Mucosa of descending colon (tissue), 3 donors: ENCODE data around the gene MSANTD7. TPM values are rescaled to one million over a fixed set of nuclear protein-coding genes. Genes with fewer than 3 reads are reported as not detected.
A peak's percentile ranks its signal among the peaks of the same experiment; 100 is the strongest.

ENCODE experiments used
- ATAC-seq: fragments of 200-7000 bp; cut with Tn5 transposase; one replicate; pipeline ENCODE4 v1.9.1; 2020; ENCODE audit warnings: mild to moderate bottlenecking, moderate library complexity
- DNase-seq, 3 donors: peaks; one replicate each; pipeline ENCODE4 v3.0.0-alpha.2; 2020
- H3K36me3 ChIP-seq: fragments of 200-600 bp; one replicate; pipeline ENCODE4 v1.8.0; 2021; ENCODE audit warnings: low read depth, mild to moderate bottlenecking
- H3K4me1 ChIP-seq: fragments of 200-600 bp; one replicate; pipeline ENCODE4 v1.8.0; 2021; ENCODE audit warnings: low read depth, mild to moderate bottlenecking
- H3K4me3 ChIP-seq: fragments of 200-600 bp; one replicate; pipeline ENCODE4 v1.8.0; 2021; ENCODE audit warnings: mild to moderate bottlenecking
- H3K9me3 ChIP-seq: fragments of 200-600 bp; one replicate; pipeline ENCODE4 v1.8.0; 2021; ENCODE audit warnings: mild to moderate bottlenecking
- intact Hi-C, 2 donors: fragments of 100-400 bp; cut with DNase I in 1 of 2; cut with micrococcal nuclease in 1 of 2; formaldehyde crosslinking; loops; one replicate each; pipeline versions ENCODE4 v1.11.0 to v1.11.1; 2022; cut with DNase I, micrococcal nuclease
- total RNA-seq, 3 donors: library from RNA; stranded (reverse); fragmentation: NEBNext Ultra II Directional in 2 of 3; extraction: Animal tissue kit (Norgen Biotek cat#: 25700) in 2 of 3; gene quantifications; one replicate each; pipeline versions ENCODE4 v1.2.1 to v1.2.4, GENCODE V29; 2021 to 2023
- TF ChIP-seq, protein P1 (sequence below): fragments of 200-600 bp; IDR thresholded peaks from one replicate; pipeline ENCODE4 v1.8.0; 2022; ENCODE audit warnings: antibody characterized with exemption, mild to moderate bottlenecking
- donor health status: DM: no; HTN: no; CAD: no; lungs with moderate emphysema.
- donor health status: DM: no; HTN: no; CAD: no.
- donor health status: DM: no; HTN: yes; CAD: no.

The MSANTD7 gene
- total RNA-seq, 3 donors from 2014 or later = 11.2 to 14.1 (median 14.0) TPM

DNA sequence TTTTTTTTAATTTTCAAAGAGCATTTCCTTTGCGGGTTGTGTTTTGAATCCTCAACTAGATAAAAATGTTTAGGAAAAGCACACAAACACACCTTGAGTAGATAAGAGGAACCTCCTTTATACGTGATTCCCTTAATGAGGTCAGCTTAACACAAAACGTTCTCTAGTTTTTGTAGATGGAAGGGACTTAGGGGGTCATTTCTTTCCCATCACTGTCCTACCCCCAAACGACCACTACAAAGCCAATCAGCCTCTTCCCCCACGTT lies 41.8 kb downstream of the MSANTD7 start:
- DNase-seq = no peak
- peaks cover 4% of the 10 kb centered on the region for H3K36me3 ChIP-seq

DNA sequence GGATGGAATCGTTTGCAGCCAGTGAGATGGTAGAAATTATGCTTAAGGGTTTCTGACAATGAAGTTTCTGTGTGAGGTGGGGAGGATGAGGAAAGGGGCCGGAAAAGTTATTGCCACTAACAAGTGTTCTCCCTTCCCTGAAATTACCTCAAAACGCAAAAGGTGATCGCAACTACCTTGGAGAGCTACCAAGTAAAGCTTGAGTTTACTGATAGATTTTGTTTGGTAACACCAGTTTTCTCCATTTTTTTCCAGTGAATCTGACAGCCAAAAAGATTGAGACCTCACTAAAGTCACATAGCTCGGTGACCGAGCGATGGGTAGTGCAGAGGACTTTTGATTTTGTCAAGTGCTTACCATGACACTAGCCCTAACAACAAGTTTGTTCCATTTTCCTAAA lies 42.1 kb downstream of the MSANTD7 start:
- intact Hi-C loops = no loop called here
- peaks cover 4% of the 10 kb centered on the region for H3K36me3 ChIP-seq
- no peaks in the 10 kb centered on the region for H3K9me3 ChIP-seq
- ATAC-seq (no peak), DNase-seq (no peak)
- H3K4me3 ChIP-seq = no peak overlapping the region
- TF ChIP-seq, protein P1, sequence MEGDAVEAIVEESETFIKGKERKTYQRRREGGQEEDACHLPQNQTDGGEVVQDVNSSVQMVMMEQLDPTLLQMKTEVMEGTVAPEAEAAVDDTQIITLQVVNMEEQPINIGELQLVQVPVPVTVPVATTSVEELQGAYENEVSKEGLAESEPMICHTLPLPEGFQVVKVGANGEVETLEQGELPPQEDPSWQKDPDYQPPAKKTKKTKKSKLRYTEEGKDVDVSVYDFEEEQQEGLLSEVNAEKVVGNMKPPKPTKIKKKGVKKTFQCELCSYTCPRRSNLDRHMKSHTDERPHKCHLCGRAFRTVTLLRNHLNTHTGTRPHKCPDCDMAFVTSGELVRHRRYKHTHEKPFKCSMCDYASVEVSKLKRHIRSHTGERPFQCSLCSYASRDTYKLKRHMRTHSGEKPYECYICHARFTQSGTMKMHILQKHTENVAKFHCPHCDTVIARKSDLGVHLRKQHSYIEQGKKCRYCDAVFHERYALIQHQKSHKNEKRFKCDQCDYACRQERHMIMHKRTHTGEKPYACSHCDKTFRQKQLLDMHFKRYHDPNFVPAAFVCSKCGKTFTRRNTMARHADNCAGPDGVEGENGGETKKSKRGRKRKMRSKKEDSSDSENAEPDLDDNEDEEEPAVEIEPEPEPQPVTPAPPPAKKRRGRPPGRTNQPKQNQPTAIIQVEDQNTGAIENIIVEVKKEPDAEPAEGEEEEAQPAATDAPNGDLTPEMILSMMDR = no peak
- peaks cover 16% of the 10 kb centered on the region for H3K4me1 ChIP-seq

More for the DNA sequence above, 41.8 kb downstream of the MSANTD7 start:
- TF ChIP-seq, protein P1 = no peak
- intact Hi-C loops = no loop called here
- H3K4me1 ChIP-seq = peaks cover 16% of the 10 kb centered on the region
- no peak for ATAC-seq
- peak overlapping the region; percentile 91 for H3K4me3 ChIP-seq
- no peaks in the 10 kb centered on the region for H3K9me3 ChIP-seq

DNA sequence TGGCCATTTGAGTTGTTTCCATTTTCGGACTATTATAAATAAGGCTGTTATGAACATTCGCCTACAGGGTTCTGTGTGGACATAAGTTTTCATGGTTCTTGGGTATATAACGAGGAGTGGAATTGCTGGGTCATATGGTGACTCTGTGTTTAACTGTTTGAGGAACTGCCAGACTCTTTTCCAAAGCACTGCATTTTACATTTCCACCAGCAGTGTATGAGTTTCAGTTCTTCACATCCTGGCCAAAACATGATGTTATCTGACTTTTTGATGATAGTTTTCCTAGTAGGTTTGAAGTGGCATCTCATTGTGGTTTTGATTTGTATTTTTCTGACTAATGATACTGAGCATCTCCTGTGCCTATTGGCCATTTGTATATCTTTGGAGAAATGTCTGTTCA lies 46.0 kb downstream of the MSANTD7 start:
- no peaks in the 10 kb centered on the region for H3K9me3 ChIP-seq
- H3K4me1 ChIP-seq = peaks cover 10% of the 10 kb centered on the region
- H3K4me3 ChIP-seq = no peak overlapping the region
- ATAC-seq (no peak), DNase-seq (no peak)
- intact Hi-C loops = no loop called here
- H3K36me3 ChIP-seq = no peaks in the 10 kb centered on the region
- TF ChIP-seq, protein P1 = no peak

Other genes starting within 250 kb of the MSANTD7 start
- gene FAM107B, start 63.4 kb upstream of the MSANTD7 start, total RNA-seq = 10 to 100 TPM; 45.6 to 77.7 (median 76.9) TPM
- 1 to 10 TPM in 2 of 3 donors, under 1 TPM in 1; 0.82 to 2.4 (median 2.2) TPM for gene CDNF, start 269 bp upstream of the MSANTD7 start, total RNA-seq
- 10 to 100 TPM; 10.5 to 20.1 (median 13.3) TPM for gene HSPA14, start within 50 bp of the MSANTD7 start, total RNA-seq
- 1 to 10 TPM; 5.4 to 9.3 (median 7.3) TPM for gene SUV39H2, start 40.6 kb downstream of the MSANTD7 start, total RNA-seq
- 10 to 100 TPM; 10.2 to 15.6 (median 12.4) TPM for gene DCLRE1C, start 115.8 kb downstream of the MSANTD7 start, total RNA-seq
- gene MEIG1, start 121.1 kb downstream of the MSANTD7 start, total RNA-seq = not detected
- under 1 TPM in 1 of 3 donors, not detected in 2; 0.16 TPM for gene OLAH, start 205.6 kb downstream of the MSANTD7 start, total RNA-seq